ENCODE data around the gene DDX52.
"Not testable (repeated sequence)": the region's sequence is repeated elsewhere in the genome, so short reads cannot be mapped to it uniquely, and the experiment has no call there.

The DDX52 gene

GRCh38 chr17:37610041-37610420 lies 33.2 kb downstream of the DDX52 start:
- Histone ChIP-seq H3K27ac (ENCODE audit: low read depth, low read length) (peak overlapping the region; percentile 88), H3K4me3 (ENCODE audit: low read depth, low read length) (peak overlapping the region; percentile 57)
- not testable (repeated sequence) for H3K27me3 ChIP-seq (ENCODE audit: control insufficient read depth, insufficient read depth, low read length)

GRCh38 chr17:37609170-37610040 lies 33.8 kb downstream of the DDX52 start, which contains the start of gene SYNRG:
TSS of gene SYNRG (minus strand) at chr17:37609418. CDS start at chr17:37609355, 63 bp downstream.
- Histone ChIP-seq H3K36me3 (ENCODE audit: control insufficient read depth, insufficient read depth, low read length) (peaks cover 22% of the 10 kb centered on the region), H3K9me3 (ENCODE audit: control insufficient read depth, insufficient read depth, low read length) (no peaks in the 10 kb centered on the region), H3K27ac (ENCODE audit: low read depth, low read length) (peak within 1 kb of the TSS; percentile 90), H3K4me3 (ENCODE audit: low read depth, low read length) (peak within 1 kb of the TSS; percentile 93), H3K27me3 (ENCODE audit: control insufficient read depth, insufficient read depth, low read length) (no peaks in the 10 kb centered on the region), H3K4me1 (ENCODE audit: control insufficient read depth, insufficient read depth, low read length) (peaks cover 21% of the 10 kb centered on the region), H3K9ac (ENCODE audit: low read depth, low read length) (peak within 1 kb of the TSS; percentile 75)

More at GRCh38 chr17:37610041-37610420, 33.2 kb downstream of the DDX52 start:
- Histone ChIP-seq H3K36me3 (ENCODE audit: control insufficient read depth, insufficient read depth, low read length) (peaks cover 28% of the 10 kb centered on the region), H3K9ac (ENCODE audit: low read depth, low read length) (peak overlapping the region; percentile 75; the same call in 1 of the 2 replicates), H3K4me1 (ENCODE audit: control insufficient read depth, insufficient read depth, low read length) (peaks cover 15% of the 10 kb centered on the region)
- H3K9me3 ChIP-seq (ENCODE audit: control insufficient read depth, insufficient read depth, low read length) = not testable (repeated sequence)

GRCh38 chr17:37608351-37609169 lies 34.7 kb downstream of the DDX52 start:
- Histone ChIP-seq H3K4me3 (ENCODE audit: low read depth, low read length) (peak overlapping the region; percentile 93), H3K4me1 (ENCODE audit: control insufficient read depth, insufficient read depth, low read length) (peaks cover 25% of the 10 kb centered on the region), H3K27me3 (ENCODE audit: control insufficient read depth, insufficient read depth, low read length) (no peaks in the 10 kb centered on the region), H3K27ac (ENCODE audit: low read depth, low read length) (peak overlapping the region; percentile 90), H3K9ac (ENCODE audit: low read depth, low read length) (peak overlapping the region; percentile 70), H3K9me3 (ENCODE audit: control insufficient read depth, insufficient read depth, low read length) (no peaks in the 10 kb centered on the region), H3K36me3 (ENCODE audit: control insufficient read depth, insufficient read depth, low read length) (peaks cover 13% of the 10 kb centered on the region)

- H3K36me3 ChIP-seq (ENCODE audit: control insufficient read depth, insufficient read depth, low read length) = peaks cover 5% of the 10 kb centered on the region
- no peak overlapping the region for H3K27ac ChIP-seq (ENCODE audit: low read depth, low read length)
- no peaks in the 10 kb centered on the region for H3K9me3 ChIP-seq (ENCODE audit: control insufficient read depth, insufficient read depth, low read length)
- peaks cover 25% of the 10 kb centered on the region for H3K4me1 ChIP-seq (ENCODE audit: control insufficient read depth, insufficient read depth, low read length)
- H3K9ac ChIP-seq (ENCODE audit: low read depth, low read length) = no peak overlapping the region
- peak overlapping the region; percentile 93 for H3K4me3 ChIP-seq (ENCODE audit: low read depth, low read length)
- H3K27me3 ChIP-seq (ENCODE audit: control insufficient read depth, insufficient read depth, low read length) = no peaks in the 10 kb centered on the region
Measured at GRCh38 chr17:37607637-37608331, 35.5 kb downstream of the DDX52 start.

- Histone ChIP-seq H3K4me3 (ENCODE audit: low read depth, low read length) (no peak overlapping the region), H3K4me1 (ENCODE audit: control insufficient read depth, insufficient read depth, low read length) (peaks cover 25% of the 10 kb centered on the region), H3K9ac (ENCODE audit: low read depth, low read length) (no peak overlapping the region), H3K9me3 (ENCODE audit: control insufficient read depth, insufficient read depth, low read length) (no peaks in the 10 kb centered on the region), H3K27ac (ENCODE audit: low read depth, low read length) (no peak overlapping the region), H3K27me3 (ENCODE audit: control insufficient read depth, insufficient read depth, low read length) (no peaks in the 10 kb centered on the region), H3K36me3 (ENCODE audit: control insufficient read depth, insufficient read depth, low read length) (no peaks in the 10 kb centered on the region; the same call in 1 of the 2 replicates)
Measured at GRCh38 chr17:37605813-37606505, 37.3 kb downstream of the DDX52 start.

GRCh38 chr17:37605081-37605480 lies 38.2 kb downstream of the DDX52 start:
- Histone ChIP-seq H3K27me3 (ENCODE audit: control insufficient read depth, insufficient read depth, low read length) (no peaks in the 10 kb centered on the region), H3K4me3 (ENCODE audit: low read depth, low read length) (no peak overlapping the region), H3K9me3 (ENCODE audit: control insufficient read depth, insufficient read depth, low read length) (no peaks in the 10 kb centered on the region), H3K36me3 (ENCODE audit: control insufficient read depth, insufficient read depth, low read length) (peaks cover 4% of the 10 kb centered on the region), H3K27ac (ENCODE audit: low read depth, low read length) (no peak overlapping the region), H3K9ac (ENCODE audit: low read depth, low read length) (no peak overlapping the region), H3K4me1 (ENCODE audit: control insufficient read depth, insufficient read depth, low read length) (peaks cover 25% of the 10 kb centered on the region)

- peaks cover 22% of the 10 kb centered on the region for H3K4me1 ChIP-seq (ENCODE audit: control insufficient read depth, insufficient read depth, low read length)
- peaks cover 8% of the 10 kb centered on the region for H3K36me3 ChIP-seq (ENCODE audit: control insufficient read depth, insufficient read depth, low read length)
- H3K27ac ChIP-seq (ENCODE audit: low read depth, low read length) = no peak overlapping the region
- no peaks in the 10 kb centered on the region for H3K9me3 ChIP-seq (ENCODE audit: control insufficient read depth, insufficient read depth, low read length)
- H3K27me3 ChIP-seq (ENCODE audit: control insufficient read depth, insufficient read depth, low read length) = no peaks in the 10 kb centered on the region
- H3K9ac ChIP-seq (ENCODE audit: low read depth, low read length) = no peak overlapping the region
- H3K4me3 ChIP-seq (ENCODE audit: low read depth, low read length) = no peak overlapping the region
Measured at GRCh38 chr17:37604556-37604955, 38.7 kb downstream of the DDX52 start.

GRCh38 chr17:37598145-37598544 lies 45.1 kb downstream of the DDX52 start:
- H3K4me3 ChIP-seq (ENCODE audit: low read depth, low read length) = no peak overlapping the region
- H3K27ac ChIP-seq (ENCODE audit: low read depth, low read length) = no peak overlapping the region
- H3K27me3 ChIP-seq (ENCODE audit: control insufficient read depth, insufficient read depth, low read length) = no peaks in the 10 kb centered on the region
- no peaks in the 10 kb centered on the region for H3K4me1 ChIP-seq (ENCODE audit: control insufficient read depth, insufficient read depth, low read length)
- peaks cover 58% of the 10 kb centered on the region for H3K36me3 ChIP-seq (ENCODE audit: control insufficient read depth, insufficient read depth, low read length)
- H3K9ac ChIP-seq (ENCODE audit: low read depth, low read length) = no peak overlapping the region
- H3K9me3 ChIP-seq (ENCODE audit: control insufficient read depth, insufficient read depth, low read length) = no peaks in the 10 kb centered on the region

GRCh38 chr17:37592291-37592690 lies 51.0 kb downstream of the DDX52 start:
- H3K9ac ChIP-seq (ENCODE audit: low read depth, low read length) = no peak overlapping the region
- peaks cover 40% of the 10 kb centered on the region for H3K36me3 ChIP-seq (ENCODE audit: control insufficient read depth, insufficient read depth, low read length)
- no peak overlapping the region for H3K4me3 ChIP-seq (ENCODE audit: low read depth, low read length)

GRCh38 chr17:37585066-37585465 lies 58.2 kb downstream of the DDX52 start:
- Histone ChIP-seq H3K36me3 (ENCODE audit: control insufficient read depth, insufficient read depth, low read length) (peaks cover 46% of the 10 kb centered on the region), H3K9me3 (ENCODE audit: control insufficient read depth, insufficient read depth, low read length) (no peaks in the 10 kb centered on the region), H3K4me3 (ENCODE audit: low read depth, low read length) (no peak overlapping the region), H3K9ac (ENCODE audit: low read depth, low read length) (no peak overlapping the region), H3K27me3 (ENCODE audit: control insufficient read depth, insufficient read depth, low read length) (no peaks in the 10 kb centered on the region), H3K27ac (ENCODE audit: low read depth, low read length) (no peak overlapping the region), H3K4me1 (ENCODE audit: control insufficient read depth, insufficient read depth, low read length) (no peaks in the 10 kb centered on the region)

More at GRCh38 chr17:37592291-37592690, 51.0 kb downstream of the DDX52 start:
- H3K4me1 ChIP-seq (ENCODE audit: control insufficient read depth, insufficient read depth, low read length) = no peaks in the 10 kb centered on the region
- H3K9me3 ChIP-seq (ENCODE audit: control insufficient read depth, insufficient read depth, low read length) = no peaks in the 10 kb centered on the region
- H3K27me3 ChIP-seq (ENCODE audit: control insufficient read depth, insufficient read depth, low read length) = no peaks in the 10 kb centered on the region
- H3K27ac ChIP-seq (ENCODE audit: low read depth, low read length) = no peak overlapping the region
